PC-3 (cell line): ENCODE measurements around the gene SLC5A9. TPM values are rescaled to one million over a fixed set of nuclear protein-coding genes. Genes with fewer than 3 reads are reported as not detected.

Experiments
- ATAC-seq: fragments of 200-7000 bp; cut with Tn5 transposase; 2 replicates; pipeline ENCODE4 v1.9.1; 2020; ENCODE audit warnings: mild to moderate bottlenecking, moderate library complexity
- BruUV-seq: library from RNA; stranded (reverse); fragments of 400-500 nt; replicated peaks from 2 replicates; lab custom pipeline; 2021; lab: Mats Ljungman, UMichigan
- CTCF ChIA-PET: fragments of 300-600 bp; sonication (Branson Sonifier 250); formaldehyde crosslinking; loops from one replicate; lab custom pipeline; 2022; ENCODE audit warnings: antibody characterized with exemption; lab: Charles Lee
- POLR2A ChIA-PET: fragments of 300-600 bp; sonication (Branson Sonifier 250); formaldehyde crosslinking; loops from one replicate; lab custom pipeline; 2022; ENCODE audit warnings: antibody characterized with exemption; ENCODE audit not compliant: unreplicated experiment; lab: Charles Lee
- DNase-seq: peaks from one replicate; pipeline ENCODE4 v3.0.0-alpha.2; 2015
- H2AFZ ChIP-seq: fragments of 300-600 bp; sonication (generic); 2 replicates; pipeline ENCODE4 v1.6.0; 2016; ENCODE audit warnings: antibody characterized with exemption, low read length
- H3F3A ChIP-seq: fragments of 300-600 bp; sonication (generic); one replicate; pipeline ENCODE4 v1.6.0; 2017; ENCODE audit warnings: antibody characterized with exemption, low read length, control low read depth, mild to moderate bottlenecking; ENCODE audit not compliant: unreplicated experiment
- H3K27ac ChIP-seq: fragments of 300-600 bp; sonication (generic); 2 replicates; pipeline ENCODE4 v1.5.1; 2016; ENCODE audit warnings: mild to moderate bottlenecking, low read length
- H3K27me3 ChIP-seq: fragments of 300-600 bp; sonication (generic); 2 replicates; pipeline ENCODE4 v1.6.1; 2016; ENCODE audit warnings: low read length, mixed read lengths
- H3K36me3 ChIP-seq: fragments of 300-600 bp; sonication (generic); 2 replicates; pipeline ENCODE4 v1.6.1; 2016; ENCODE audit warnings: low read depth, mixed run types, low read length, mixed read lengths
- H3K4me1 ChIP-seq: fragments of 300-600 bp; sonication (generic); 2 replicates; pipeline ENCODE4 v1.5.1; 2016; ENCODE audit warnings: low read length; ENCODE audit not compliant: insufficient read depth
- H3K4me2 ChIP-seq: fragments of 300-600 bp; sonication (generic); 2 replicates; pipeline ENCODE4 v1.6.0; 2016; ENCODE audit warnings: low read length
- H3K4me3 ChIP-seq: fragments of 300-600 bp; sonication (generic); 2 replicates; pipeline ENCODE4 v1.5.1; 2016; ENCODE audit warnings: mild to moderate bottlenecking, low read length, mixed read lengths
- H3K79me2 ChIP-seq: fragments of 300-600 bp; sonication (generic); 2 replicates; pipeline ENCODE4 v1.6.1; 2017; ENCODE audit warnings: low read length, mixed read lengths
- H3K9ac ChIP-seq: fragments of 300-600 bp; sonication (generic); 2 replicates; pipeline ENCODE4 v1.6.0; 2016; ENCODE audit warnings: mild to moderate bottlenecking, low read length
- H3K9me2 ChIP-seq: fragments of 300-600 bp; sonication (generic); replicated peaks from 2 replicates; pipeline ENCODE4 v1.6.1; 2016; ENCODE audit warnings: mixed run types, low read length, mixed read lengths
- H3K9me3 ChIP-seq: fragments of 300-600 bp; sonication (generic); 2 replicates; pipeline ENCODE4 v1.6.1; 2016; ENCODE audit warnings: low read length, mixed read lengths
- H4K20me1 ChIP-seq: fragments of 300-600 bp; sonication (generic); 2 replicates; pipeline ENCODE4 v1.6.1; 2016; ENCODE audit warnings: low read length, mixed read lengths
- CTCF ChIP-seq: fragments of 300-600 bp; sonication (generic); conservative IDR thresholded peaks from 2 replicates; pipeline ENCODE4 v1.5.1; 2017; ENCODE audit warnings: antibody characterized with exemption, low read depth, mild to moderate bottlenecking, low read length
- EZH2 ChIP-seq: fragments of 300-600 bp; sonication (generic); IDR thresholded peaks from one replicate; pipeline ENCODE4 v1.6.1; 2017; ENCODE audit warnings: antibody characterized with exemption, mild to moderate bottlenecking, low read length; ENCODE audit not compliant: unreplicated experiment
- EZH2phosphoT487 ChIP-seq: fragments of 300-600 bp; sonication (generic); IDR thresholded peaks from 2 replicates; pipeline ENCODE4 v1.6.1; 2018; ENCODE audit warnings: mild to moderate bottlenecking, antibody characterized with exemption, low read length, borderline replicate concordance
- intact Hi-C: fragments of 100-400 bp; cut with micrococcal nuclease; formaldehyde crosslinking; loops from 2 replicates; pipeline ENCODE4 v1.9.0; 2023
- total RNA-seq: library from RNA; depleted of rRNA; stranded (reverse); fragments of >200 nt; gene quantifications from 2 replicates; pipeline ENCODE4 v1.2.3, GENCODE V29; 2014

Gene SLC5A9
- total RNA-seq, 1 experiment from 2014 or later: not detected

DNA sequence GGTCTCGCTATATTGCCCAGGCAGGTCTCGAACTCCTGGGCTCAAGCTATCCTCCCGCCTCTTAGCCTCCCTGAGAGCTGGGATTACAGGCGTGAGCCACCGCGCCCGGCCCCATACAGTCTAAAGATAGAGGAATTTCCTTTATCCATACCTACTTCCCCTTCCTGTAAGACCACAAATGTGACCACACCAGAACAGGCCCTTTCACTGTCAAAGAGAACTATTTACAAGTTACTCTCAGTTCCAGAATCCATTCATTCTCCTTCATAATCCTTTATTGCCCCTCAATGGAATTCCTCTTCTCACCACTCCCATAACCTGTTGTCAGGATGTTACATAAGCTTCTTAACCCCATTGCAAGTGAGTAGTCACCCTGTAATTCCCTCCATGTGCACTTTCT, 26.3 kb upstream of the SLC5A9 start:
- no peak for ATAC-seq
- no peaks in the 10 kb centered on the region for H3K4me1 ChIP-seq
- H3K27me3 ChIP-seq: no peaks in the 10 kb centered on the region; the same call in 1 of the 2 replicates
- no TSS peak for BruUV-seq
- no peaks in the 10 kb centered on the region for H3K9me3 ChIP-seq
- H3K4me2 ChIP-seq: no peak overlapping the region
- intact Hi-C loops: no loop called here
- no peaks in the 10 kb centered on the region for H3K79me2 ChIP-seq
- no peaks in the 10 kb centered on the region for H3K36me3 ChIP-seq
- H3K4me3 ChIP-seq: no peak overlapping the region
- no peaks in the 10 kb centered on the region for H4K20me1 ChIP-seq
- no peak overlapping the region for H3K9ac ChIP-seq
- no peaks in the 10 kb centered on the region for H3K9me2 ChIP-seq
- no peak overlapping the region for H2AFZ ChIP-seq
- DNase-seq: no peak
- no peaks in the 10 kb centered on the region for H3F3A ChIP-seq
- H3K27ac ChIP-seq: no peak overlapping the region
- ChIA-PET POLR2A (no interaction called here), CTCF (no interaction called here)
- no peak for TF ChIP-seq EZH2phosphoT487
- no peak for TF ChIP-seq EZH2
- TF ChIP-seq CTCF: no peak

GRCh38 chr1:48198970-48199369, 23.5 kb upstream of the SLC5A9 start:
- no peaks in the 10 kb centered on the region for H3K9me2 ChIP-seq
- TF ChIP-seq EZH2 (no peak), EZH2phosphoT487 (no peak), CTCF (no peak)
- no TSS peak for BruUV-seq
- no peak overlapping the region for H3K9ac ChIP-seq
- H3F3A ChIP-seq: no peaks in the 10 kb centered on the region
- intact Hi-C loops: no loop called here
- H3K36me3 ChIP-seq: no peaks in the 10 kb centered on the region
- H3K4me1 ChIP-seq: no peaks in the 10 kb centered on the region
- no peak for DNase-seq
- POLR2A ChIA-PET: no interaction called here
- no peak overlapping the region for H2AFZ ChIP-seq
- ATAC-seq: no peak
- no peaks in the 10 kb centered on the region for H4K20me1 ChIP-seq
- no peak overlapping the region for H3K27ac ChIP-seq
- H3K9me3 ChIP-seq: no peaks in the 10 kb centered on the region
- H3K27me3 ChIP-seq: no peaks in the 10 kb centered on the region; the same call in 1 of the 2 replicates
- CTCF ChIA-PET: no interaction called here
- H3K4me2 ChIP-seq: no peak overlapping the region
- no peak overlapping the region for H3K4me3 ChIP-seq
- H3K79me2 ChIP-seq: no peaks in the 10 kb centered on the region

DNA sequence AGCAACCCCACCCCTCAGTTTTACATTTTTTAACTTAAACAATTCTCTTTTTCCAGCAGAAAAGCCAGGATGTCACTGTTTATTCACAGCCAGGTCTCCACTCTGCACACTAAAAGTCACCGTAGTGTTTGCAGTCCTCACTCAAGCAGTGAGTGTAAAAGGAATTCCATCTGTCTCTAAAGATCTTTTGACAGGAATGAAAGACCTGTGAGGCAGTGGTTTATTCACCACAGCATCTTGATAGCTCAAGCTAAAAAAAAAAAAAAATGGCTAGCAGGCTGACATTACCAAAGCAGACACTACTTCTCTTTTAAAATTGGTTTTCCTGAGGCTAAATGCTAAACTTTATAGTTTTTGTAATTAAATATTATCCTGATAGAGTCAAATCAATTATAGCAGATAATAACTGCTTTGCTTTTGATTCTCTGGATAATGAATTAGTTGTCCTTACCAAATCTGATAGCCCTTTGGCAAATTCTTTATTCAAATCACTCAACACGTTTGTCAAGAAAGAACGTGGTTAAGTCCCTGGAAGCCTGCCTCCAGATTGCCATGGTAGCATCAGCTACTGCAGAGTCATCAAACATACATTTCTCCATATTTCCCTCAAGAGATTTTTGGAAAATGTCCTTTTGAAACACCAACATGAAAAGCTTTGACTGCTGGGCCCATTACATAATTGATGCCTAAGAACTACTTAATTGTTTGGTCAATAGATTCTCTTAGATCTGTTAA, 22.2 kb upstream of the SLC5A9 start:
- Histone ChIP-seq H3K4me2 (no peak overlapping the region), H3F3A (no peaks in the 10 kb centered on the region), H2AFZ (no peak overlapping the region), H3K9me3 (no peaks in the 10 kb centered on the region), H3K27me3 (no peaks in the 10 kb centered on the region; the same call in 1 of the 2 replicates), H3K36me3 (no peaks in the 10 kb centered on the region), H3K79me2 (no peaks in the 10 kb centered on the region), H3K27ac (no peak overlapping the region), H4K20me1 (no peaks in the 10 kb centered on the region), H3K4me3 (no peak overlapping the region), H3K9ac (no peak overlapping the region), H3K9me2 (no peaks in the 10 kb centered on the region), H3K4me1 (no peaks in the 10 kb centered on the region)
- intact Hi-C loops: no loop called here
- CTCF ChIA-PET: interaction anchor here (0.6 kb wide), 1 partner anchor 60 kb away, joined by 5 read pairs; no protein-coding TSS in a partner anchor
- no peak for TF ChIP-seq EZH2phosphoT487
- TF ChIP-seq EZH2: no peak
- TF ChIP-seq CTCF: no peak
- POLR2A ChIA-PET: no interaction called here
- ATAC-seq (no peak), DNase-seq (no peak)
- no TSS peak for BruUV-seq
